ENCODE results near the gene OCA2. TPM values are rescaled to one million over a fixed set of nuclear protein-coding genes. Genes with fewer than 3 reads are reported as not detected.

Gene OCA2
- total and polyA plus RNA-seq, 12 donors: 0.13 to 0.44 (median 0.23) TPM; not detected in 7

DNA sequence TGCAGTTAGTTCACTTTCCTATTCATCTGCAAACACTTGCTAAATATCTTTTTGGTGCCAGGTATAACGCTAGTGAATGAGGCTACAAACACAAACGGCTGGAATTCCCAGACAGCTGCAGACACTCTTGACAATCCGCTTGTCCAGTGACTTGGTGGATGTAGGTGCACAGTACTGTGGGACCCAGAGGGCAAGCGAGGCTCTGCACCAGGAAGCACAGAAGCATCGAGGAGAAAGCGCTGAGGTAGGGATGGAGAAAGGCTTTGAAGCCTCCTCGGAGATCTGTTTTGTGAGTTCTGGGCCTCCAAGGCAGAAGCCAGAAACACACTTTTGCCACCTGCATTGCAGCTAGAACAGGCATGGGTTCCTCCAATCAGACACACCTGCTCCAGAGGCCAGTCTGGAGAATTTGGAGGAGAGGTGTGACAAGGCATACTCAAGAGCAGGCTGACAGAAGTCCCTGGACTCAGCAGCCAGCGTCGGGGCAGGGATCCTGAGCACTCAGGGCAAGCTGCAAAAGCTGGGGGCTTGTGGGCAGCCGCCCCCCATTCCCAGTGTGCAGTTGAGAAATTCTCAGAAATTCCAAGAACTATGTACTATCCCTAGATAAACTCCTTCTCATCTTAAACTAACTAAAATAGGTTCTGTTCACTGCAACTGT is 232.5 kb downstream of the OCA2 start:
- WGBS, 4 donors: 72 to 93% (median 78%) methylated on average over 10 of the region's 10 CpGs
- intact Hi-C loops (cut with DNase I): no loop called here

GRCh38 chr15:27865926-27866325 is 233.2 kb downstream of the OCA2 start:
- Histone ChIP-seq H3K4me1 (replicated peaks in 1 of 2) (no peaks in the 10 kb centered on the region), H3K27ac (no peak overlapping the region), H3K9me3 (replicated peaks in 1 of 3) (no peaks in the 10 kb centered on the region), H3K36me3 (replicated peaks in 1 of 2) (no peaks in the 10 kb centered on the region), H3K27me3 (no peaks in the 10 kb centered on the region), H3K4me3 (no peak overlapping the region)
- no peak for DNase-seq
- intact Hi-C loops (cut with DNase I): no loop called here
- WGBS, 4 donors: 60 to 69% (median 67%) methylated on average over 3 of the region's 3 CpGs
- TF ChIP-seq, protein P1, sequence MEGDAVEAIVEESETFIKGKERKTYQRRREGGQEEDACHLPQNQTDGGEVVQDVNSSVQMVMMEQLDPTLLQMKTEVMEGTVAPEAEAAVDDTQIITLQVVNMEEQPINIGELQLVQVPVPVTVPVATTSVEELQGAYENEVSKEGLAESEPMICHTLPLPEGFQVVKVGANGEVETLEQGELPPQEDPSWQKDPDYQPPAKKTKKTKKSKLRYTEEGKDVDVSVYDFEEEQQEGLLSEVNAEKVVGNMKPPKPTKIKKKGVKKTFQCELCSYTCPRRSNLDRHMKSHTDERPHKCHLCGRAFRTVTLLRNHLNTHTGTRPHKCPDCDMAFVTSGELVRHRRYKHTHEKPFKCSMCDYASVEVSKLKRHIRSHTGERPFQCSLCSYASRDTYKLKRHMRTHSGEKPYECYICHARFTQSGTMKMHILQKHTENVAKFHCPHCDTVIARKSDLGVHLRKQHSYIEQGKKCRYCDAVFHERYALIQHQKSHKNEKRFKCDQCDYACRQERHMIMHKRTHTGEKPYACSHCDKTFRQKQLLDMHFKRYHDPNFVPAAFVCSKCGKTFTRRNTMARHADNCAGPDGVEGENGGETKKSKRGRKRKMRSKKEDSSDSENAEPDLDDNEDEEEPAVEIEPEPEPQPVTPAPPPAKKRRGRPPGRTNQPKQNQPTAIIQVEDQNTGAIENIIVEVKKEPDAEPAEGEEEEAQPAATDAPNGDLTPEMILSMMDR (IDR thresholded peaks at IDR 0.05): no peak
- no peak for TF ChIP-seq POLR2A (IDR thresholded peaks at IDR 0.05)

More for the DNA sequence above, 232.5 kb downstream of the OCA2 start:
- DNase-seq: no peak
- no peaks in the 10 kb centered on the region for H3K4me1 ChIP-seq (replicated peaks in 1 of 2)
- TF ChIP-seq POLR2A (IDR thresholded peaks at IDR 0.05): no peak
- TF ChIP-seq, protein P1 (IDR thresholded peaks at IDR 0.05): no peak
- no peaks in the 10 kb centered on the region for H3K36me3 ChIP-seq (replicated peaks in 1 of 2)
- H3K9me3 ChIP-seq (replicated peaks in 1 of 3): no peaks in the 10 kb centered on the region
- H3K27ac ChIP-seq: no peak overlapping the region
- H3K27me3 ChIP-seq: no peaks in the 10 kb centered on the region
- H3K4me3 ChIP-seq: no peak overlapping the region

DNA sequence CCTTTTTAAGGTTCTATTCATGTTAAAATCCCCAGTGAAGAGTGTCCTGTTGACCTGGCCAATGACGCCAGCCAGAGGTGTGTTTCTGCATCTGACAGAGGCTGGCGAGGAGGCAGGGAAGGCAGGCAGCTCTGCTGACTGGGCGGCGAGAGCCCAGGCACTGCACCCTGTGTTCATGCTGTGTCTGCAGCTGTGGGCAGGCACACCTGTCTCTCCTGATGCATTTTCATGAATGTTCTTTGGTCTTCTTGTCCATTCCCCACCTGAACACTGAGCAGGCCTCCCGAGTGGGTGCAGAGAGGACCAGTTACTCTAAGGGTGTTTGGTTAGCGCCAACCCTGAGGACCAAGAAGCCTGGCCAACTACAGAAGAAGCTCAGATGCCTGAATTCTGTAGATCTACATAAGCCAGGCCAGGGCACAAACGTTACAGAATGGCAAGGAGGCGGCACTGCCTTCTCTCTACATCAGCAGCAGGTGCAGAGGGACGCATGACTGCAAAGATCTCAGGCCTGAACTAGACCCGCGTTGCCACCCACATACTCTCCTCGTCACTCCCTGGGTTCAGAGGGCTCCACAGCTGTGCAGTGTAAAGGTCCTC is 233.7 kb downstream of the OCA2 start:
- H3K4me3 ChIP-seq: no peak overlapping the region
- no peaks in the 10 kb centered on the region for H3K4me1 ChIP-seq (replicated peaks in 1 of 2)
- 75 to 86% (median 81%) methylated on average over 4 to 12 of the region's 12 CpGs for WGBS, 4 donors
- intact Hi-C loops (cut with DNase I): no loop called here
- H3K36me3 ChIP-seq (replicated peaks in 1 of 2): no peaks in the 10 kb centered on the region
- H3K9me3 ChIP-seq (replicated peaks in 1 of 3): no peaks in the 10 kb centered on the region
- DNase-seq: no peak
- H3K27me3 ChIP-seq: no peaks in the 10 kb centered on the region
- no peak overlapping the region for H3K27ac ChIP-seq
- no peak for TF ChIP-seq POLR2A (IDR thresholded peaks at IDR 0.05)
- TF ChIP-seq, protein P1 (IDR thresholded peaks at IDR 0.05): no peak

- no peaks in the 10 kb centered on the region for H3K9me3 ChIP-seq (replicated peaks in 1 of 3)
- TF ChIP-seq, protein P1 (IDR thresholded peaks at IDR 0.05): no peak
- TF ChIP-seq POLR2A (IDR thresholded peaks at IDR 0.05): no peak
- 64 to 80% (median 74%) methylated on average over 8 of the region's 8 CpGs for WGBS, 4 donors
- no peaks in the 10 kb centered on the region for H3K27me3 ChIP-seq
- DNase-seq: no peak
- no peak overlapping the region for H3K4me3 ChIP-seq
- intact Hi-C loops (cut with DNase I): no loop called here
- no peaks in the 10 kb centered on the region for H3K4me1 ChIP-seq (replicated peaks in 1 of 2)
- H3K27ac ChIP-seq: no peak overlapping the region
- H3K36me3 ChIP-seq (replicated peaks in 1 of 2): no peaks in the 10 kb centered on the region
These were observed 234.4 kb downstream of the OCA2 start for GRCh38 chr15:27864719-27865118.
